ENCODE data around the gene ARID3A. TPM values are rescaled to one million over a fixed set of nuclear protein-coding genes. Genes with fewer than 3 reads are reported as not detected.
"Not testable (repeated sequence)": the region's sequence is repeated elsewhere in the genome, so short reads cannot be mapped to it uniquely, and the experiment has no call there.

ARID3A gene
- polyA plus RNA-seq, 6 donors from 2014 or later: 0.13 to 1.1 (median 0.59) TPM

DNA sequence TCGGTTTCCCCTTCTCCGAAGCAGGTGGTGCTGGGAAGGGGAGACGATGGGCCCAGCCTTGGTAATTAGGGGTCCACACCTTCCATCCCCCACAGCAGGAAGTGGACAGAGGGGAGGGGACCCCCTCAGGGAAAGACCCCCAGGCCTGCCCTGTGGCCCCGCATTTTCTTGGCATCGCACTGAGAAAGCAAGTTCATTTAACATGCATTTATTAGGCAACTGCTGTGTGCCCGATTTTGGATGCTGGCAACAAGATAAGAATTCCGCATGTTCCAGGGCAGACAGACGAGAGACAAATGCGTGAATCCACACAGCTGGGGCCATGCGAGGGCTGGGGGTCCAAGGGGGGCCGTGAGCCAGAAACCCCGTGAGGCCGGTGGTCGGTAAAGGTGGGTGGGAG lies 28.4 kb downstream of the ARID3A start:
- H3K27me3 Mint-ChIP-seq: no peaks in the 10 kb centered on the region
- ATAC-seq (ENCODE audit: low read depth in 2 of 2): no peak
- no peaks in the 10 kb centered on the region for H3K36me3 Mint-ChIP-seq
- no peaks in the 10 kb centered on the region for H3K9me3 Mint-ChIP-seq
- DNase-seq: no peak
- peaks cover 8 to 17% (median 17%) of the 10 kb centered on the region in 3 donors for H3K4me1 Mint-ChIP-seq
- no peak overlapping the region for H3K4me3 Mint-ChIP-seq
- H3K27ac Mint-ChIP-seq: peak overlapping the region in 1 of 6 donors; percentile 75

DNA sequence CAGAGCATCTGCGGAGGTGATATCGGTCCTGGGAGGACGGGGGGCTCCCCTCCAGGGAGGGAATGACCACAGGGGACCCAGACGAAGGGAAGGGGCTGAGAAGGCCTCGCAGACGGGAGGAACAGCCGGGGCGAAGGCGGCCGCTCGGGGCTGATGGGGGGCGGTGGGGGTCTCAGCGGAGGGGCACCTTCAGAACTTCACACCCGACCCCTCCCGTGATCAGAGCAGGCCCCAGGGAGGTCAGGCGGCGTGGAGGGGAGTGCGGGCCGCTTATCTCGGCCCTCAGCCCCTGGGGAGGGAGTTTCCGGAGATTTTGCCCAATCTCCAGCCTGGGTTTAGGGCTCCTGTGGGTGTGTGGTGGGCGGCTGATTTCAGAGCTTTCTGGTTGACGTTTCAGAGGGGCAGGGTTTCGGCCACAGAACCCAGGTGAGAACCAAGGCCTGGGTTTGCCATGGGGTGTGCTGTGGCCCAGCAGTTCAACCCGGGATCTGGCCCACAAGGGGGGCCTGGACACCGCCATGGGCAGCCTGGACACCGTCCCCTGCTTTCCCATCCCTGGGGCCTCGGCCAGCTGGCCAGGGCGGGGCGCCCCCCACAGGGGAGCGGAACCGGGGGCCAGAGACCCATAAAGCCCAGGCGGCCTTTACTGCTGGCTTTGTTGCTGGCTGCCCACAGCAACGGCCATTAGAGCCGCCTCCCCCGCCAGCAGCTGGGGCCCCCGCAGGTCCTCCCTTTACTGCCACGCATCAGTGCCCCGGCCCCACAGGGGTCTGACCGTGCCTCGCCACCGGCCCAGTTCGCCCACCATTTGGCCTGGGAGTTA lies 29.0 kb downstream of the ARID3A start:
- peak overlapping the region in 1 of 6 donors; percentile 36 for H3K27ac Mint-ChIP-seq
- H3K36me3 Mint-ChIP-seq: no peaks in the 10 kb centered on the region
- no peak overlapping the region for H3K4me3 Mint-ChIP-seq
- peak in 1 of 2 donors; percentile 27 for ATAC-seq (ENCODE audit: low read depth in 2 of 2)
- DNase-seq: no peak
- no peaks in the 10 kb centered on the region for H3K27me3 Mint-ChIP-seq
- H3K9me3 Mint-ChIP-seq: no peaks in the 10 kb centered on the region
- peaks cover 8 to 17% (median 14%) of the 10 kb centered on the region in 3 donors for H3K4me1 Mint-ChIP-seq

DNA sequence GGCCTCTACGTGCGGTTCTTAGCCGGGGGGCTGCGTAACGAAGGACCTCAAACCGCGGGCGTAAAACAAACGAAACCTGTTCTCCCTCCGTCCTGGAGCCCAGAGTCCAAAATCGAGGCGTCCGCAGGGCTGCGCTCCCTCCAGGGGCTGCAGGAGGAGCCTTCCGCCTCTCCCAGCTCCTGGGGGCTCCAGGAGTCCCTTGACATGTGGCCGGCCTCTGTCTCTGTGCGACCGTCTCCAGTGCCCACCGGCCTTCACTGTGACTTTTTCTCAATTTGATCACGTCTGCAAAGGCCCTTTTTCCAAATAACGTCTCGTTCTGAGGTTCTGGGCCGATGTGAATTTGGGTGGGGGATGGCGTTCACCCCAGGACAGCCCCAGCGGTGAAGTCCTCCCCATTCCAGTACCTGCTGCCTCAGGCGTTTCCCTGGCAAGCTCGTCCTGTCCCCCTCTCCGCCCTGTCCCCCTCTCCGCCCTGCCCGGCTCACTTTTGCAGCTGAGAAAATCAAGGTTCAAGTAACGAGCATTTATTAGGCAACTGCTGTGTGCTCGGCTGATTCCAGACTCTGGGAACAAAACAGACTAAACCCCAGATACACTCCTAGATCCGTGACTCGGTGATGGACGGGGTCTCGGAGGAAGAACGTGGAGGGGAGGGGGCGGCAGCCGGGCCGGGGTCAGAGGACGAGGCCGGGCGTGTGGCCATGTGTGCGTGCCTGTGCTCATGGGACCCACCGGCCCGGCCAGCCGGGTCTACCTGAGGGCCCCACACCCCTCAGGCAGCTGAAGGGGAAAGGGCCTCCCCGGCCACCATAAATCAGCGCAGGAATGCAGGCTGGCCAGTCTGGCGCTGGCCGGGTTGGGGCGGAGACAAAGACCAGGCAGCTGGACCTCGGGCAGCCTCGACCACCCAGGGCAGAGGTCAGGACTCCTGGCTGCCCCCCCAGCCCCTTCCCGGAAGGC lies 30.2 kb downstream of the ARID3A start:
- Mint-ChIP-seq H3K27me3 (no peaks in the 10 kb centered on the region), H3K27ac (no peak overlapping the region), H3K36me3 (no peaks in the 10 kb centered on the region), H3K4me3 (no peak overlapping the region), H3K9me3 (no peaks in the 10 kb centered on the region), H3K4me1 (peaks cover 8 to 11% (median 9%) of the 10 kb centered on the region in 3 donors)
- no peak for DNase-seq
- ATAC-seq (ENCODE audit: low read depth in 2 of 2): no peak

DNA sequence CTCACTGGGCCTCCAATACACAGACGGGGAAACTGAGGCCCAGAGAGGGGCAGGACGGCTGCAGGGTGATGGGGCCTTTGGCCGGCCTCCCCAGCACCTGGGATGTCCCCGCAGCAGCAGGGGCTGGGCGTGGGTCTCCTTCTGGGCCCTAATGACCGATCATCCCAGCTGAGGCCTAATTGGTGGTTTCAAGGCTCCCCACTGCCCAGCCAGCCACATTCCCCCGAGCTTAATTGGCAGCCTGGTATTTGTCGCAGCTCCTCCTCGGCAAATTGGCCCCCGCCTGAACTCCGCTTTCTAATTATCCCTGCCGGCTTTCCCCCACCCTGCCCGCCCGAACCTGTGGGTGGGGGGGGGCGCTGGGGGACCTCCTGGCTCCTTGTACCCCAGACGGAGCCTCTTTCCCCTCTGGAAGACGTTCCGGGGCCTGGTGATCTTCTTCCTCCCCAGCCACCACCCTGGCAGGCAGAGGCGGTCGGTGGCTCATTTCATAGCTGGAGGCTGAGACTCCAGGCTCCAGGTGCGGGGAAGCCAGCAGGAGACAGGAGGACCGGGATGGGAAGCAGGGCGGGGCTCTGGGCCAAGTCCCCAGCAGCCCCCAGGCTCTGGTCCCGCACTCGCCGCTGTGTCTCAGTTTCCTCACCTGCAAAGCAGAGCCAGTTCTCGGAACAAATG lies 31.1 kb downstream of the ARID3A start:
- peak overlapping the region in 1 of 8 donors; percentile 74 for H3K4me3 Mint-ChIP-seq
- no peaks in the 10 kb centered on the region for H3K9me3 Mint-ChIP-seq
- H3K27ac Mint-ChIP-seq: no peak overlapping the region
- no peaks in the 10 kb centered on the region for H3K36me3 Mint-ChIP-seq
- peaks cover 8 to 11% (median 9%) of the 10 kb centered on the region in 3 donors for H3K4me1 Mint-ChIP-seq
- no peak for ATAC-seq (ENCODE audit: low read depth in 2 of 2)
- H3K27me3 Mint-ChIP-seq: no peaks in the 10 kb centered on the region
- no peak for DNase-seq

DNA sequence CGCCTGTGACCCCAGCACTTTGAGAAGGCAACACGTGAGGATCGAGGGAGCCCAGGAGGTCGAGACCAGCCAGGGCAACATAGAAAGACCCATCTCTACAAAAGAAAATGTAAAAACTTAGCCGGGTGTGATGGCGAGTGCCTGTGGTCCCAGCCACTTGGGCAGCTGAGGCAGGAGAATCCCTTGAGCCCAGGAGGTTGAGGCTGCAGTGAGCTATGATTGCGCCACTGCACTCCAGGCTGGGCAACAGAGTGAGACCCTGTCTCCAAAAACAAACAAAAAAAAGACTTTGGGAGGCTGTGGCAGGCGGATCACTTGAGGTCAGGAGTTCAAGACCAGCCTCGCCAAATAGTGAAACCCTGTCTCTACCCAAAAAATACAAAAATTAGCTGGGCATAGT lies 31.7 kb downstream of the ARID3A start:
- not testable (repeated sequence) for H3K36me3 Mint-ChIP-seq; H3K27ac Mint-ChIP-seq; H3K9me3 Mint-ChIP-seq; ATAC-seq (ENCODE audit: low read depth in 2 of 2); DNase-seq; H3K27me3 Mint-ChIP-seq; H3K4me3 Mint-ChIP-seq
- H3K4me1 Mint-ChIP-seq: peaks cover 8 to 11% (median 9%) of the 10 kb centered on the region in 3 donors

DNA sequence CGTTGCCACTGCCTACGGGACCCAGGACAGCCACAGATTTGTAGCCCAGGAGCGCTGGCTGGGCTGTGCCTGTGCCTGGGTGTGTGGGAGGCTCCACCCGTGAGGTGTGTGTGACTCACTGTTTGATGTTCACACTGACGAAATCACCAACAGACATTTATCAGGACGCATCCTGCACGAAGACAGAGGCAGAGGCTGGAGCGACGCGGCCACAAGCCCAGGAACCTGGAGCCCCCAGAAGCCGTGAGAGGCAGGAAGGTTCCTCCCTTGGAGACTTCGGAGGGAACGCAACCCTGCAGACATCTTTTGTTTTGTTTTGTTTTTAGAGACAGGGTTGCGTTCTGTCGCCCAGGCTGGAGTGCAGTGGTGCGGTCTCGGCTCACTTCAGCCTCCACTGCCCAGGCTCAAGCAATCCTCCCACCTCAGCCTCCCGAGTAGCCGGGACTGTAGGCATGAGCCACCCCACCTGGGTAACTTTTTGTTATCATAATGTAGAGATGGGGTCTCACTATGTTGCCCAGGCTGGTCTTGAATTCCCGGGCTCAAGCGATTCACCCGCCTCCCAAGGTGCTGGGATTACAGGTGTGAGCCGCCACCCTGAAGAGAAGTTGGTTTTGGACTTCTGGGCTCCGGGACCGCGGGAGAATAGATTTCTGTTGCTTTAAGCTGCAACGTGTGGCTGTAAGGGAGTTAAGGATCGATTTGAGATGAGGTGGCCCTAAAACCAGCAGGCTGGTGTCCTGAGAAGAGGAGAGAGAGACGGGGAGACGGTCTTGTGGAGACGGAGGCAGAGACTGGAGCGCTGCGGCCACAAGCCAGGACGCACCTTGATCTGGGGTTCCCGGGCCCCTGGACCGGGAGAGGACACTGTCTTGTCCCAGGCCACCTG lies 33.4 kb downstream of the ARID3A start:
- Mint-ChIP-seq H3K27ac (no peak overlapping the region), H3K9me3 (no peaks in the 10 kb centered on the region), H3K4me1 (no peaks in the 10 kb centered on the region), H3K36me3 (no peaks in the 10 kb centered on the region), H3K27me3 (no peaks in the 10 kb centered on the region), H3K4me3 (no peak overlapping the region)
- ATAC-seq (ENCODE audit: low read depth in 2 of 2): no peak
- no peak for DNase-seq

DNA sequence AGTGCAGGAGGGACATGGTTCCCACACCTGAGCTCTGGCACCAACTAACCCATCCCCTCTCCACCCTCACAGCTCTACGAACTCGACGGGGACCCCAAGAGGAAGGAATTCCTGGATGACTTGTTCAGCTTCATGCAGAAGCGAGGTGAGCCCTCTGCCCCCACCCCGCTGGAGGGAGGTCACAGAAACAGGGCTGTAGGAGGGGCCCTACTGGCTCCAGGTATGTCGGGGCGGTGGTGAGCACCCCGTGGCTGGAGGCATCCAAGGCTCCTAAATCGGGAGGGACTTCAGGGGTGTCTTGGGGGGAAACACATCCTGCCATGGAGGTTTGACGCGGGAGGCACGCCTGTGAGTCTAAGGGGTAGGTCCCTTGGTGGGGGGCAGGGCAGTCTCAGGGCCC lies 34.2 kb downstream of the ARID3A start:
- H3K4me3 Mint-ChIP-seq: no peak overlapping the region
- no peaks in the 10 kb centered on the region for H3K9me3 Mint-ChIP-seq
- no peaks in the 10 kb centered on the region for H3K4me1 Mint-ChIP-seq
- DNase-seq (no peak), ATAC-seq (ENCODE audit: low read depth in 2 of 2) (no peak)
- H3K36me3 Mint-ChIP-seq: peaks cover 2 to 3% of the 10 kb centered on the region in 2 donors
- H3K27ac Mint-ChIP-seq: no peak overlapping the region
- H3K27me3 Mint-ChIP-seq: no peaks in the 10 kb centered on the region

DNA sequence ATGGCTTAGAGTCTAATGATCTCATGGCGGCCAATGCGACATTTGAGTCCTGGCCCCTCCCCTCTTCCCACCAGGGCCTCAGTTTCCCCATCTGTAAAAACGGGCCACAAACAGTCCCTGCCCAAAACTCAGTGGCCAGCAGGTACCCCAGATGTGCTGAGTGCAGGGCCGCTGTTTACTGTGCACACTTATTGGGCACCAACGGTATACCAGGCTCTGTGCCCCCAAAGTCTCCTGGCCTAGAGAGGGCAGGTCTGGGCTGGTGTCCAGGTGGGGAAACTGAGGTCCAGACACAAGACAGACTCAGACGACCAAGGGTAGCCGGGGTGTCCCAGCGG lies 34.7 kb downstream of the ARID3A start:
- Mint-ChIP-seq H3K27me3 (no peaks in the 10 kb centered on the region), H3K27ac (no peak overlapping the region), H3K4me1 (no peaks in the 10 kb centered on the region), H3K9me3 (no peaks in the 10 kb centered on the region), H3K36me3 (peaks cover 4 to 8% of the 10 kb centered on the region in 2 donors), H3K4me3 (no peak overlapping the region)
- ATAC-seq (ENCODE audit: low read depth in 2 of 2): no peak
- DNase-seq: no peak

DNA sequence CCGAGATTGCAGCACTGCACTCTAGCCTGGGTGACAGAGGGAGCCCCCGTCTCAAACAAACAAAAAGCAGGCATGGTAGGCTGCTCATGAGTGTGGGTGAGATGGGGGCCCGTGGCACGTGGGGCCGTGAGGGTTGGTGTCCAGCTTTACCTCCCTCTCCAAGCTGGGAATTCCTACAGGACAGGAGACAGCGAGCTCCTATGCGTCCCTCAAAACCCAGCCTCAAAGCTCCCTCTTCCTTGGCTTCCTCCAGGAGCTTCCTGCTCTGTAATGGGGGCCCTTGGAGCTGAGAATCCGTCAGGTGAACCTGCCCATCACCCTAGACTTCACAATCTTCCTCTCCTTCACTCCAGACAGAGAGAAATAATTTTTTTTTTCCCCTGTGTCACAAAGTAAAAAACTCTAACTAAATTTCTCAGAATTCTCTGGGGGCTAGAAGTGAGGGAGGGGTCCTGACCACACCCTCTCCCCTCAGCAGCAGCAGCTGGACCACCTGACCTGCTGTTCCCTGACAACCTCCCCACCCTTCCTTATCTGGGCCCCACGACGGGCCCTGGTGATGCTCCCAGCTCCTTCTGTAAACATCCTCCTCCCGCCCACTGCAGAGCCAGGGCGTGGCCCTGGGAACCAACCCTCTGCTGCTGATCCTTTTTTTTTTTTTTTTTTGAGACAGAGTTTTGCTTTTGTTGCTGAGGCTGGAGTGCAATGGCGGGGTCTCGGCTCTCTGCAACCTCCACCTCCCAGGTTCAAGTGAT lies 36.2 kb downstream of the ARID3A start:
- H3K9me3 Mint-ChIP-seq: peaks cover 0 to 2% (median 0%) of the 10 kb centered on the region in 7 donors
- DNase-seq: no peak

DNA sequence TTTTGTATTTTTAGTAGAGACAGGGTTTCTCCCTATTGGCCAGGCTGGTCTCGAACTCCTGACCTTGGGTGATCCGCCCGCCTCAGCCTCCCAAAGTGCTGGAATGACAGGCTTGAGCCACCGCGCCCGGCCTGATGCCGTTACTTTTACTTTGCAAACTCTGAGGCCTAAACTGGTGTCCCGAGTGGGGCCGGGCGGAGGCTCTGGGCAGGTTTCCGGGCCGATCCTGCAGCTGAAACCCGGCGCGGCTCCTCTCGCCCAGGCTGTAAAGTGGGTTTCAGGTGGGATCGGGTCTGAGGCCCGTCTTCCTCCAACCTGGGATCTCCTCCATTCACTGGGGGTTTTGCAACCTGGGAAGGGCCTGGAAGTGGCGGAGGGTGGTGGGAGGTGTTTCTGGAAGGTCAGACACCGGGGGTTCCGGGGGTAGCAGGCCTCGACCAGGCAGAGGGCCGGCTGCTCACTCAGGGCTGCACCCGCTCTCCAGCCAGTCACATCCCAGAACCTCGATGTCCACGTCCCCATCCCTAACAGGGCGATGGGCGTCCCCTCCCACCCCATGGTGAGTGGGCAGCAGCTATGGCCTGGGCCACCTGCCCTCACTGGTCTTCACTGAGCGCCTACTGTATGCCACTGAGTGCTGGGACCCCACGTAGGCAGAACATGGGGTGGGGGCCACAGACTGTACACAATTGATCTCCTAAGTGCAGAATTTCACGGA lies 37.0 kb downstream of the ARID3A start:
- no peak for ATAC-seq (ENCODE audit: low read depth in 2 of 2)
- Mint-ChIP-seq H3K27me3 (no peaks in the 10 kb centered on the region), H3K36me3 (peaks cover 4 to 8% of the 10 kb centered on the region in 2 donors), H3K4me1 (no peaks in the 10 kb centered on the region), H3K4me3 (no peak overlapping the region), H3K9me3 (peaks cover 0 to 2% (median 0%) of the 10 kb centered on the region in 7 donors), H3K27ac (peak overlapping the region in 1 of 6 donors; percentile 63)
- no peak for DNase-seq

More for the DNA sequence above, 36.2 kb downstream of the ARID3A start:
- H3K4me3 Mint-ChIP-seq: no peak overlapping the region
- no peak overlapping the region for H3K27ac Mint-ChIP-seq
- H3K4me1 Mint-ChIP-seq: no peaks in the 10 kb centered on the region
- no peak for ATAC-seq (ENCODE audit: low read depth in 2 of 2)
- peaks cover 4 to 8% of the 10 kb centered on the region in 2 donors for H3K36me3 Mint-ChIP-seq
- H3K27me3 Mint-ChIP-seq: no peaks in the 10 kb centered on the region

DNA sequence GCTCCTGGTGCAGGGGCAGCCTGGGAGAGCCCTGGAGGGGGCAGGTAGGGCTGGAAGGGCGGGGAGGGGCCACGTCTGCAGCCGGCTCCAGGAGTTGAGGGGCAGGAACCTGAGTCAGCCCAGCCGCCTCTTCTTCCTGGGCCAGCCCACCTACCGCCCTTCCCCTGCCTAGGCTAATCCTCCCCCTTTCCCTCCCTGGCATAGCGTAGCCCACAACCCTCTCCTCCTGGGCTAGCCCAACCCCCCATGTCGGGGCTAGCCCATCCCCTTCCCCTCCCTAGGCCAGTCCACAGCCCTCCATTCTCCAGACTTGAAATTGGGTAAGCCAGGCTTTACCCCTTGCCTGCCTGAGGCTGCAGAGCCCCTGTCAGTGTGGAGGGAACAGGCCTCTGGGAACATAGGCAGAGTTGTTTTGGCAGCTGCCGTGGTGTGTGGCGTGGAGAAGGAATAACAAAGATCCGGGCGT lies 37.7 kb downstream of the ARID3A start:
- Mint-ChIP-seq H3K36me3 (peaks cover 4 to 8% of the 10 kb centered on the region in 2 donors), H3K27ac (no peak overlapping the region), H3K9me3 (peaks cover 0 to 2% (median 0%) of the 10 kb centered on the region in 7 donors), H3K4me1 (no peaks in the 10 kb centered on the region), H3K27me3 (no peaks in the 10 kb centered on the region), H3K4me3 (no peak overlapping the region)
- ATAC-seq (ENCODE audit: low read depth in 2 of 2): no peak
- DNase-seq: no peak
